Measurements from ENCODE around the gene FBH1. TPM values are rescaled to one million over a fixed set of nuclear protein-coding genes. Genes with fewer than 3 reads are reported as not detected.

The FBH1 gene
- total RNA-seq, 1 experiment from 2014 or later: 22.0 TPM

DNA sequence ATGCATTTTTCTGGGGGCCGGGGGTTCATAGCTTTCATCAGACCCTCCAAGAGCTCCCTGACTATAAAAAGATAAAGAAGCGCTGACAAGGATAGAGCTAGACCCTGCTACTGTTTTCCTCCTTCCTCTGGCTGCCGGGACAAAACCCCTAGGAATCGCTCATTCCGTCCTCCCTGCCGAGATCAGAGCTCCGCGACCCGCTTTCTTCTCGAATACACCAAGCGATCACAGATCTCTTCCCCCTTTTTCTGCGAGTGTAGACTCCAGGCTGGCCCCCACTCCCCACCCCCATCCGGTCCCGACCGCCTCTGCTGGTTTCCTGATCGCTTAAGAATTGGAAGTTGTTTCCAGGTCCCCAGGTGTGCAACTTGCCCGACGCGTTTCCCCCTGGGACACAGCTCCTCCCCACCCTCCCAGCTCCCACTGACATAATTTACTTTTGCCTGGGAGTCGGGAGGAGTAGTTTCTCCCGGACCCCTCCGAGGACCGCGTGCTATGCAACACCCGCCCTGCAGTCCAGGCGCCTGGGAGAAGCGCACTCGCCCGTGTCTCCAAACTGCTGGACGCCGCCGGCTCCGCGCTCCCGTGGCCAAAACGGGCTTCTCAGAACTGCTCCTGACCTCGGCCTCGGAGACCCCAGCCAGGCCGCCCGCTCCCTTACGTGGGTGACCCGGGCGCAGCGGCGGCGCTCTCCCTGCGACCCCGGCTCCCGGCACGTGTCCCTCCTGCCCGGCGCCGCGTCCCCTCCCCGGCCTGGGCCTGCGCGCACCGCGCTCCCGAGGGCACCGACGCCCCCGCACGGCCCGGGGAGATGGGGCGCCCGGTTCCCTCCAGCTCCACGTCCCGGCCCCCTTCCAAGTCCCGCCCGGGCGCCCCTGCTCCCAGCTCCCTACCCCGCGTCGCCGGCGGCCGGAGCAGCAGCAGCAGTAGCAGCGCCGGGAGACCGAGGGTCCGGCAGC, 86.7 kb downstream of the FBH1 start:
- H3K27me3 ChIP-seq (ENCODE audit: low read length): no peaks in the 10 kb centered on the region
- no peaks in the 10 kb centered on the region for H3K36me3 ChIP-seq (ENCODE audit: low read depth, low read length)
- ChIA-PET POLR2A (ENCODE audit: unreplicated experiment) (no interaction called here), CTCF (no interaction called here)
- H3K27ac ChIP-seq (ENCODE audit: low read length): peak overlapping the region; percentile 37
- peak overlapping the region; percentile 64 for H3K9ac ChIP-seq (ENCODE audit: low read length)
- ATAC-seq (peak; percentile 44), DNase-seq (peak; percentile 30)
- H4K20me1 ChIP-seq (ENCODE audit: low read length): no peaks in the 10 kb centered on the region
- intact Hi-C loops (cut with micrococcal nuclease): no loop called here
- peaks cover 17% of the 10 kb centered on the region for H3K79me2 ChIP-seq (ENCODE audit: low read length)
- TSS peak; percentile 26 for BruUV-seq (replicated peaks)
- peak overlapping the region; percentile 82 for H3K4me2 ChIP-seq (ENCODE audit: low read length)
- TF ChIP-seq EZH2phosphoT487 (IDR thresholded peaks at IDR 0.05; ENCODE audit: borderline replicate concordance, low read length): no peak
- TF ChIP-seq EZH2 (IDR thresholded peaks at IDR 0.05; ENCODE audit: low read length, unreplicated experiment): no peak
- TF ChIP-seq, protein P1, sequence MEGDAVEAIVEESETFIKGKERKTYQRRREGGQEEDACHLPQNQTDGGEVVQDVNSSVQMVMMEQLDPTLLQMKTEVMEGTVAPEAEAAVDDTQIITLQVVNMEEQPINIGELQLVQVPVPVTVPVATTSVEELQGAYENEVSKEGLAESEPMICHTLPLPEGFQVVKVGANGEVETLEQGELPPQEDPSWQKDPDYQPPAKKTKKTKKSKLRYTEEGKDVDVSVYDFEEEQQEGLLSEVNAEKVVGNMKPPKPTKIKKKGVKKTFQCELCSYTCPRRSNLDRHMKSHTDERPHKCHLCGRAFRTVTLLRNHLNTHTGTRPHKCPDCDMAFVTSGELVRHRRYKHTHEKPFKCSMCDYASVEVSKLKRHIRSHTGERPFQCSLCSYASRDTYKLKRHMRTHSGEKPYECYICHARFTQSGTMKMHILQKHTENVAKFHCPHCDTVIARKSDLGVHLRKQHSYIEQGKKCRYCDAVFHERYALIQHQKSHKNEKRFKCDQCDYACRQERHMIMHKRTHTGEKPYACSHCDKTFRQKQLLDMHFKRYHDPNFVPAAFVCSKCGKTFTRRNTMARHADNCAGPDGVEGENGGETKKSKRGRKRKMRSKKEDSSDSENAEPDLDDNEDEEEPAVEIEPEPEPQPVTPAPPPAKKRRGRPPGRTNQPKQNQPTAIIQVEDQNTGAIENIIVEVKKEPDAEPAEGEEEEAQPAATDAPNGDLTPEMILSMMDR (conservative IDR thresholded peaks at IDR 0.05; ENCODE audit: low read depth, low read length): no peak
- H2AFZ ChIP-seq (ENCODE audit: low read length): peak overlapping the region; percentile 73
- peak overlapping the region; percentile 75 for H3K4me3 ChIP-seq (ENCODE audit: low read length)
- no peaks in the 10 kb centered on the region for H3K4me1 ChIP-seq (ENCODE audit: insufficient read depth, low read length)
- no peaks in the 10 kb centered on the region for H3K9me2 ChIP-seq (replicated peaks; ENCODE audit: low read length)
- no peaks in the 10 kb centered on the region for H3F3A ChIP-seq (ENCODE audit: low read length, unreplicated experiment)
- H3K9me3 ChIP-seq (ENCODE audit: low read length): no peaks in the 10 kb centered on the region

DNA sequence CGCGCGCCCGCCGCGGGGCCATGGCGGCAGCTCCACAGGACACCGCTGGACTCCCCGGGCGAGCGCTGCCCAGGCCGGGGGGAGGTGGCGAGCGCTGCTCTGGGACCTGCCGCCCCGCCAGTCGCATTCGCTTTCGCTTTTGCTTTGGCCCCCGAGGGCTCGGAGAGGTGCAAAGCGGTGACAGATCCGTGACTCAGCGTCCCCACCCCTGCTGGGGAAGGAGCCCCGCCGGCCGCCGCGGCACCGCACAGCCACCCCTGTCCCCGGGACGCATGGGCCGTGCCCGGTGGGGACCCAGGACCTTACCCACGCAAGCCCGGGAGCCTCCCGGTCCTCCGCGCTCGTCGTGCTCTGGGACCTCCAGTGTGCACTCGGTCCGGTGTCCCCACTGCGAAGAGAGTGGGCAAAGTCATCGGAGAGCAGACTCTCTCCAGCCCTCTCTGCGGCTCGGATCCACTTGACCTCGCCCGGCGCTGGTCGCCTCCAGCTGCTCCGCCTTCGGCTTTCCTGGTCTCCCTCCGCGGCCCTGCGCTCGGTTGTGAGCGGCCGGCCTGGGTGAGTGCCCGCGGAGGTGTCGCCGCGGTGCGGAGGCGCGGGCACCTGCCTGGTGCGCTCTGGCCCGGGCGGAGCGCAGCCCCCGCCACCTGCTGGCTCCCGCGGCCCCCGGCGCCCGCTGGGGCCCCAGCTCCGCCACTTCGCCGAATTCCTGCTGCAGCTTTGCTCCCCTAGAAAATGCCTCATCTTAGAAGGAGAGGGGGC, 87.6 kb downstream of the FBH1 start, which contains the start of gene IL15RA:
Gene IL15RA (minus strand): TSS at position 73 of the 759 bp plus-strand sequence. CDS start 51 bp downstream, at position 22.
- H3K9ac ChIP-seq (ENCODE audit: low read length): peak within 1 kb of the TSS; percentile 64
- no peaks in the 10 kb centered on the region for H3K4me1 ChIP-seq (ENCODE audit: insufficient read depth, low read length)
- H4K20me1 ChIP-seq (ENCODE audit: low read length): no peaks in the 10 kb centered on the region
- CTCF ChIA-PET: no interaction called here
- H3K9me3 ChIP-seq (ENCODE audit: low read length): no peaks in the 10 kb centered on the region
- no peaks in the 10 kb centered on the region for H3K27me3 ChIP-seq (ENCODE audit: low read length)
- no peak for TF ChIP-seq EZH2 (IDR thresholded peaks at IDR 0.05; ENCODE audit: low read length, unreplicated experiment)
- TF ChIP-seq, protein P1 (conservative IDR thresholded peaks at IDR 0.05; ENCODE audit: low read depth, low read length): no peak
- peak within 1 kb of the TSS; percentile 73 for H2AFZ ChIP-seq (ENCODE audit: low read length)
- peaks cover 17% of the 10 kb centered on the region for H3K79me2 ChIP-seq (ENCODE audit: low read length)
- H3K4me3 ChIP-seq (ENCODE audit: low read length): peak within 1 kb of the TSS; percentile 75
- H3K36me3 ChIP-seq (ENCODE audit: low read depth, low read length): no peaks in the 10 kb centered on the region
- peak within 1 kb of the TSS; percentile 82 for H3K4me2 ChIP-seq (ENCODE audit: low read length)
- intact Hi-C loops (cut with micrococcal nuclease): no loop called here
- DNase-seq: peak; percentile 77
- ATAC-seq: peak; percentile 78
- H3K27ac ChIP-seq (ENCODE audit: low read length): peak within 1 kb of the TSS; percentile 37
- H3K9me2 ChIP-seq (replicated peaks; ENCODE audit: low read length): no peaks in the 10 kb centered on the region
- no TSS peak for BruUV-seq (replicated peaks)
- POLR2A ChIA-PET (ENCODE audit: unreplicated experiment): no interaction called here
- no peaks in the 10 kb centered on the region for H3F3A ChIP-seq (ENCODE audit: low read length, unreplicated experiment)
